ENCODE results near the gene SLC2A3.

GRCh38 chr12:7948589-7949260 is 12.7 kb upstream of the SLC2A3 start:
- TF ChIP-seq LEF1 (IDR thresholded peaks at IDR 0.05; ENCODE audit: borderline replicate concordance): no peak
- TF ChIP-seq FOXK2 (IDR thresholded peaks at IDR 0.05): no peak
- TF ChIP-seq SUZ12 (IDR thresholded peaks at IDR 0.05): no peak
- no peak for TF ChIP-seq FOXM1 (IDR thresholded peaks at IDR 0.05; ENCODE audit: borderline replicate concordance)
- no peak for TF ChIP-seq SP1 (IDR thresholded peaks at IDR 0.05)
- no peak for TF ChIP-seq ZNF384 (IDR thresholded peaks at IDR 0.05)
